ENCODE data around the gene TMOD1.
"Not testable (repeated sequence)": the region's sequence is repeated elsewhere in the genome, so short reads cannot be mapped to it uniquely, and the experiment has no call there.

GRCh38 chr9:97456841-97457240 is 44.6 kb upstream of the TMOD1 start:
- not testable (repeated sequence) for TF ChIP-seq CTCF, POLR2A (IDR thresholded peaks at IDR 0.05)

All from thyroid gland (tissue), 4 donors.